Prostate gland (tissue), 2 donors: ENCODE data around the gene CD180. TPM values are rescaled to one million over a fixed set of nuclear protein-coding genes. Genes with fewer than 3 reads are reported as not detected.

Source experiments
- DNase-seq: peaks from one replicate; pipeline ENCODE4 v3.0.0-alpha.2; 2019; ENCODE audit warnings: low spot score
- H3K27ac ChIP-seq, 2 donors: fragments of 200-600 bp; sonication (generic); 2 replicates each; pipeline ENCODE4 v1.5.1; 2017 to 2019
- H3K27me3 ChIP-seq: fragments of 200-600 bp; sonication (generic); replicated peaks from 2 replicates; pipeline ENCODE4 v1.5.1; 2019; ENCODE audit not compliant: insufficient read depth
- H3K36me3 ChIP-seq, 2 donors: fragments of 200-600 bp; sonication (generic); 1 replicate in 1 of 2; 2 replicates in 1 of 2; pipeline versions ENCODE4 v1.5.1 to v1.8.1; 2017 to 2019
- H3K4me1 ChIP-seq: fragments of 200-600 bp; sonication (generic); replicated peaks from 2 replicates; pipeline ENCODE4 v1.5.1; 2019
- H3K4me3 ChIP-seq, 2 donors: fragments of 200-600 bp; sonication (generic); 2 replicates each; pipeline ENCODE4 v1.5.1; 2017 to 2019
- H3K9me3 ChIP-seq: fragments of 200-600 bp; sonication (generic); 2 replicates; pipeline ENCODE4 v1.5.1; 2017
- CTCF ChIP-seq, 4 experiments: fragments of 200-600 bp in 2 of 4; fragments of 450-650 bp in 2 of 4; sonication (generic) in 2 of 4; IDR thresholded peaks; 1 replicate in 3 of 4; 2 replicates in 1 of 4; pipeline ENCODE4 v1.5.1; 2016 to 2019; ENCODE audit warnings: antibody characterized with exemption in 4 of 4, mild to moderate bottlenecking in 2 of 4, moderate library complexity in 2 of 4
- POLR2A ChIP-seq: fragments of 450-650 bp; IDR thresholded peaks from one replicate; pipeline ENCODE4 v1.6.1; 2016; ENCODE audit warnings: antibody characterized with exemption, mild to moderate bottlenecking
- POLR2AphosphoS5 ChIP-seq: sonication (generic); formaldehyde crosslinking; IDR thresholded peaks from one replicate; pipeline ENCODE4 v1.6.1; 2017; ENCODE audit warnings: antibody characterized with exemption
- WGBS: methylation state at CpG from one replicate; pipeline ENCODE4 v1.1.5; 2018; 5-methylcytosine and 5-hydroxymethylcytosine counted together
- intact Hi-C: fragments of 100-400 bp; cut with DNase I; formaldehyde crosslinking; loops from one replicate; pipeline ENCODE4 v1.14.2; 2022
- total RNA-seq, 2 donors: library from RNA; depleted of rRNA; stranded (reverse); fragments of >200 nt; gene quantifications; one replicate each; pipeline ENCODE4 v1.1.0, GENCODE V29; 2016

Gene CD180
- total RNA-seq, 2 donors from 2014 or later: 0.18 to 0.68 TPM

GRCh38 chr5:67200809-67201562 is 4.4 kb upstream of the CD180 start:
- Histone ChIP-seq H3K36me3 (no peaks in the 10 kb centered on the region), H3K4me1 (no peaks in the 10 kb centered on the region), H3K4me3 (no peak overlapping the region), H3K27me3 (no peaks in the 10 kb centered on the region), H3K27ac (no peak overlapping the region), H3K9me3 (no peaks in the 10 kb centered on the region)
- no peak for DNase-seq
- WGBS: 97% methylated on average over 2 of the region's 2 CpGs
- no peak for TF ChIP-seq POLR2A
- no peak for TF ChIP-seq POLR2AphosphoS5
- no peak for TF ChIP-seq CTCF (IDR thresholded peaks at IDR 0.05)
- intact Hi-C loops: loop anchor here (10.0 kb wide), 1 partner anchor 216 kb away; no protein-coding TSS in a partner anchor

GRCh38 chr5:67199859-67200258 is 3.3 kb upstream of the CD180 start:
- no peak overlapping the region for H3K27ac ChIP-seq
- TF ChIP-seq POLR2A (no peak), POLR2AphosphoS5 (no peak), CTCF (IDR thresholded peaks at IDR 0.05) (no peak)
- H3K9me3 ChIP-seq: no peaks in the 10 kb centered on the region
- no peaks in the 10 kb centered on the region for H3K27me3 ChIP-seq
- DNase-seq: no peak
- H3K4me1 ChIP-seq: no peaks in the 10 kb centered on the region
- H3K36me3 ChIP-seq: no peaks in the 10 kb centered on the region
- no peak overlapping the region for H3K4me3 ChIP-seq
- intact Hi-C loops: loop anchor here (10.0 kb wide), 1 partner anchor 215 kb away; no protein-coding TSS in a partner anchor

- Histone ChIP-seq H3K27ac (no peak overlapping the region), H3K9me3 (no peaks in the 10 kb centered on the region), H3K27me3 (no peaks in the 10 kb centered on the region), H3K36me3 (no peaks in the 10 kb centered on the region), H3K4me3 (no peak overlapping the region), H3K4me1 (no peaks in the 10 kb centered on the region)
- 88% methylated on average over 1 of the region's 1 CpG for WGBS
- no peak for TF ChIP-seq POLR2AphosphoS5
- TF ChIP-seq CTCF (IDR thresholded peaks at IDR 0.05): no peak
- TF ChIP-seq POLR2A: no peak
- DNase-seq: no peak
- intact Hi-C loops: no loop called here
Observed at GRCh38 chr5:67198917-67199316, 2.3 kb upstream of the CD180 start.

DNA sequence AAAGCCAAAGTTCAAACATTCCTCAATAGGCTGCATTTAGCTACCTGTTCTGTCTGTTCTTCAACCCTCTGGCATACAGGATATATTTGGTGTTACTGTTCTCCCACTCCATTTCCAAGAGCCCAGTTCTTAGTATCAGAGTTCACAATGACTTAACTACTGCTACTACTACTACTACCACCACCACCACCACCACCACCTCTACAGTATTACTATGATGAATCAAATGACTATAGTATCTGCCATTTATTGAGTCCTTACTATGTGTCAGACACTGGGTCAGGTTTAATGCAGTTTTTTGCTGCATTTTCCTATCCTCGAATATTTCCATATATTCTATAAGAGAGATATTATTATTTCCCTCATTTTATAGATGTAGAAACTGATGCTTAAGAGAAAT is 937 bp upstream of the CD180 start:
- Histone ChIP-seq H3K27me3 (no peaks in the 10 kb centered on the region), H3K4me3 (no peak overlapping the region), H3K36me3 (no peaks in the 10 kb centered on the region), H3K9me3 (no peaks in the 10 kb centered on the region), H3K4me1 (no peaks in the 10 kb centered on the region), H3K27ac (no peak overlapping the region)
- intact Hi-C loops: no loop called here
- 98% methylated on average over 1 of the region's 1 CpG for WGBS
- no peak for DNase-seq
- TF ChIP-seq POLR2AphosphoS5 (no peak), POLR2A (no peak), CTCF (IDR thresholded peaks at IDR 0.05) (no peak)
